COLO668 (cell line): Measurements from ENCODE around the gene TMEM190.

Source experiments
- DNase-seq: peaks from one replicate; lab custom pipeline; 2025; ENCODE audit not compliant: unreplicated experiment; lab: John Stamatoyannopoulos, UW

The TMEM190 gene

DNA sequence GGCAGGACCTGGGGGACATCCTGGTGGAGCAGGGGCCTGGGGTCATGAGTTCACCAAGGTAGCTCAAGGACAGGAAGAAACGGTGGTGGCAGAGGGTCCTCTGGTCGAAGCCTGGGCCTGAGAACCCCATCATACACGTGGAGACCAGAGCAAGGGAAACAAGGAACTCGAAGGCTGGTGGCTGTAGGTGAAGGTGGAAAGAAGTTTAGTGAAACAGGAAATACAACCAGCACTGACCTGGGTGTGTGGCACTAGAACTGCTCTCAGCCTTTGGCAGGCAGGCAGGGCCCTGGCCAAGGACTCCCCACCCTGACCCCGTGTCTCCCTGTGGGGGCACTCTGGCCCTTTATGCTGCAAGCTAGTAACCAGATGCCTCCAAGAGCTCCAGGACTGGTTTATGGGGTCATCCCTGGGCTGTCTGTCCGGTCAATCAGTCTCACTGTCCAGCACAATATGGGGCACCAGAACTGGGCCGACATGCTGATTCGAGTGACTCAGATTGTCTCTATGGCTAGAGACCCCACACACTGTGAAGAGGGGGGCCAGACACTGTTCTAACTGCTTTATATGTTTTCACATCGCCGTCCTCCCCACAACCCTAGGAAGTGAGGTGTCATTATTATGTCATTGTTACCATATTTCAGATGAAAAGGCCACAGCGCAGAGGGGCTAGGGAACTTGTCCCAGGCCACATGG lies 25.9 kb upstream of the TMEM190 start:
- DNase-seq = no peak

DNA sequence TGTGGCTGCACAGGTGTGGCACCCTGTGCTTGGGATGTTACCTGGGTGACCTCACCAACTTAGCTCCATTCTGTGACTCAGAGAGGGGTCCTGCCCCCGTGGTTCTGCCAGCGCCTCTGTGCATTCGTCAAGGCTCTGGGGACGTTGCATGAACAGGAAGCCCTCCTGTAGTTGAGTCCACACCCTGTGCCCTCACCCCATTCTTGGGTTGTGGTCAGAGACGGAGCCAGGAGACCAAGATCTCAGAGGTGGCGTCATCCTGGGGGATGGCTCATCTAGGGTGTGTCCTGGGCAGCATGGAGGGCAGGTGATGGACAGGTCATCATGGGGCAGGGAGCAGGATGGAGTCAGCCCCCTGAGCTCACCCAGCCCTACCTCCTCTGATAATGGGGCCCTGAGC lies 24.6 kb upstream of the TMEM190 start:
- no peak for DNase-seq

DNA sequence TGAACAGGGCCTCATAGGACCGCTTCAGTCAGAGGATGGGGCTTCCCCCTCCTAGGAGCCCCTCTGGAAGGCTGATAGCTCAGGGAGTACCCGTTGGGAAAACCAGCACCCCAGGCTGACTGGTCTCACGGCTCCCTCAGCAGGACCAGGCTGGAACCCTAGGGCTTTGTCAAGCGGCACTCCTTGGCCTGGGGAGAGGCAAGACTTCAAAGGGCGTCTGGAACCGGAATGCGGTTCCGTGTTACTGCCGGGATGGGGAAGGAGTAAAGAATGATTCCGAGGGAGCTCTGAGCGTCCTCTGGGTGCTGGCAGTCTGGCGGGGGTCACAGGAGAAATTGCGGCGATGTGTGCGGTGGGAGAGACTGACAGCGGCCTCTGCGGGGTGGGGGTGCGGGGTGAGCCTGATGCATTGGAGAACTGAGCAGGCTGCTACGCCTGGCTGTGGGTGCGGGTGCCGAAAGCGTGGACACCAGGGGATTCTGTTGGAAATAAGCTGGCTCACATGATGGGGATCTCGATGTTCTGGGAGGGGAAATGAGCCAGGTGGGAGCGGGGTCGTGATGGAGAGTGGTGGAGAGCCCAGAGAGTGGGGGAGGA lies 24.0 kb upstream of the TMEM190 start:
- no peak for DNase-seq

GRCh38 chr19:55353356-55353802 lies 23.2 kb upstream of the TMEM190 start:
- DNase-seq = no peak

- peak; percentile 22 for DNase-seq
Observed at GRCh38 chr19:55353803-55354697, 22.6 kb upstream of the TMEM190 start.

- DNase-seq = no peak
Observed at GRCh38 chr19:55354698-55355212, 21.9 kb upstream of the TMEM190 start, which contains the start of gene COX6B2. TSS of gene COX6B2 (minus strand) at chr19:55354719. CDS start at chr19:55354521, 198 bp downstream.

DNA sequence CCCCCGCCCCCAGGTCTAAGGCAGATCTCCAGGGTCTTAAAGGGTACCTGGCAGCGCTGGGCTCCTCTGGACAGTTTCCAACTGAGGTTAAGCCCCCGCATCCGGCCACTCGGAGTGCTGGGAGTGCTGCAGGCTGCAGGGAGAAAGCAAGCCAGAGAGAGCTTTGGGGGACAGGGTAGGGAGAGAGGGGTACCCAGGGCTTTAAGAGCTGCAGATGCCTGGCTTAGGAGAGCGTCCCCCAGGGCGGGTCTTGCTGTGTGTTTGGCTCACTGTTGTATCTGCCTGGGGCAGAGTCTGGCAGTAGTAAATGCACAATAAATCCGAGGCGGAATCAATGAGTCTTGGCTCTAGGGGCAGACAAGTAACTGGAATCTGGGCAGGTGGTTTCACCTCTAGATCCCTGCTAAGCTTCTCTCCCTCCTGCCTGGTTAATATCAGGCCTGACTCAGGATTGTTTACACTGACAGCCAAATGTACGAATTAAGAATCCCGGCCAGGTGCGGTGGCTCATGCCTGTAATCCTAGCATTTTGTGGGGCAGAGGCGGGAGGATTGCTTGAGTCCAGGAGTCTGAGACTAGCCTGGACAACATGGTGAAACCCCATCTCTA lies 21.3 kb upstream of the TMEM190 start:
- no peak for DNase-seq

- no peak for DNase-seq
Observed at GRCh38 chr19:55358493-55358892, 18.1 kb upstream of the TMEM190 start.

GRCh38 chr19:55358943-55359908 lies 17.4 kb upstream of the TMEM190 start:
- peak; percentile 14 for DNase-seq

DNA sequence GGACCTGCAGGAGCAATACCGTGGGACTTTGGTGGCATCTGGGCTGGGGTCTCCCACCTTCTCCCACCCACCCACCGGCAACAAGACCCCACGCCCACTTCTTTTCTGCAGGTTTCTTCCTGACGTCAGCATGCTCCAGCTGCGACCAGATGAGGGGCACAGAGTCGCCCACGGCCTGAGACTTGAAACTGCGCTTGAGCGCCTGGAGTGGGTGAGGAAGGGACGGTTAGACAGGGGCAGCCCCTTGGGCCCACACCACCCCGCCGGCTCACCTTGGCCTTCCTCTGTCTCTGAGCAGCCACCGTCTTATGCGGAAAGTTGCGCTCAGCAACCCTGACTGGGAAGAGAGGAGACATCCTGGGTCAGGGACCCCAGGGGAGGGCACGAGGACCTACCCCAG lies 15.7 kb upstream of the TMEM190 start:
- no peak for DNase-seq

DNA sequence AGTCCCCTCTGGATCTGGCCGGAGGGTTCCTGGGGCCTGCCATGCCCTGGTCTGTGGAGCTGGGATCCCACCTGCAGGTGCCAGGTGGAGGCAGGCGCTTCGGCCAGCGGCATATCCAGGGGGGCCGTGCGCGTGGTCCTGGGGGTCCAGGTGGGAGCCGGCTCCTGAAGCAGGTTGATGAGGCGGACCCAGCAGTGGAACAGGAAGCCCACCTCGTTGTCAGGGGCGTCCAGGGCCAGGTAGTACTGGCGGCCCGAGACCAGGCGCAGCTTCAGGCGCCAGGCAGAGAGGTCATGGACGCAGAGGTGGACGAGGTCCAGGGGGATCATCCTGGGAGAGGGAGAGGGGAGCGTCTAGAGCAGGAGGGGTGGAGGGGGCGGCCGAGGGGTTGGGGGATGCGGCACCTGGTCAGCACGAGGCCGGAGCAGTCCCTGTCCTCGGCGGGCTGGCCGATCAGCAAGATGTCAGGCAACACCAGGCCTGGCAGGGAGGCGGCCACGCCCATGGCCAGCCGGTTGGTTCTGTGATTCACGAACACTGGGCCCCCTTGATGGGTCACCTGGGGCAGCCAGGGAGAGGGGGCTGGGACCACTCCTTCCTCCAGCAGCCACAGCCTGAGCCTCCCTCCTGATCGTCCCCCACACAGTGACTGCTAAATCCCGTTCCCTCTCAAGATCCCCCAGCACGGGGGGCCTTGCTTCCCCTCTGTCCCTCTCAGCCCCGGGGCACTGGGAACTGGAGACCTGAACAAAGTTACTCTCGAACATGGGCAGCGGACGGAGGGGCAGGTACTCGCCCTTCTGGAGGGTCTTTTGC lies 14.2 kb upstream of the TMEM190 start:
- no peak for DNase-seq

DNA sequence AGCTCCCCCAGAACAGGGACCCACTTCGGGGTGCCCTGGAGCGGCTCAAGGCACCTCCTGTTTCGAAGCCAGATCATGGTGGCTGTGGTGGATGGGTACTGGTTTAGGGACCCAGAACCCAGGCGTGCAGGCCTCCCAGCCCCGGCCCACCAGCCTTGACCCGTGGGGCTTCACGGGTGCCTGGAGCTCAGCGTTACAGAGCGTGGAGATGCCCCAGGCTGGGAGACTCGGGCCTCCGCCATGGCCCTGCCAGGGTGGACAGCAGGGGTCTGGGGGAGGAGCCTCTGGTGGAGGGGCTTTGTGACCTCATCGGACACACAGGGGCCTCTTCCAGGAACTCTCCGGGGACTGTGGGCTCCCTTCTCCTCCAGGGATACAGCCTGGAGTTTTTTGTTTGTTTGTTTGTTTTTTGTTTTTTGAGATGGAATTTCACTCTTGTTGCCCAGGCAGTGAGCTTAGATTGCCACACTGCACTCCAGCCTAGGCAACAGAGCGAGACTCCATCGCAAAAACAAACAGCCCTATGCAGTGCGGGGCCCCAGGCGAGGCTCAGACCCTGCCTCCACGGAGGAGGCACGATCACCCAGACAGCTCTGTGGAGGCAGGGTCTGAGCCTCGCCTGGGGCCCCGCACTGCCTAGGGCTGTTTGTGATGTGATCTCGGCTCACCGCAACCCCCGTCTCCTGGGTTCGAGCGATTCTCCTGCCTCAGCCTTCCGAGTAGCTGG lies 13.5 kb upstream of the TMEM190 start, which contains the start of gene GARIN5B:
Gene GARIN5B (minus strand): TSS at position 271 of the 727 bp plus-strand sequence. CDS start 194 bp downstream, at position 77.
- DNase-seq = no peak

DNA sequence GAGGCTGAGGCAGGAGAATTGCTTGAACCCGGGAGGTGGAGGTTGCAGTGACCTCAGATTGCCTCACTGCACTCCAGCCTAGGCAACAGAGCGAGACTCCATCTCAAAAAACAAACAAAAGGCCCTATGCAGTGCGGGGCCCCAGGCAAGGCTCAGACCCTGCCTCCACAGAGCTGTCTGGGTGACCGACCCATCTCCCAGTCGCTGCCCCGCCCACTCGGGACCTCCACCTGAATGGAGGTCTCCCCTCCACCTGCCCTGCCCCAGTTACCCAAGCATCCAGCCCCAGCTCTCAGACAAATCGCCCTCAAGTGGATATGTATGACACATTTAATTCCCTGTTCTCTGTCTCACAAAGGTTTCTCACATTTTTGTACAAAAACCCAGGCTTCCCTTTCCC lies 11.4 kb upstream of the TMEM190 start:
- DNase-seq = no peak

DNA sequence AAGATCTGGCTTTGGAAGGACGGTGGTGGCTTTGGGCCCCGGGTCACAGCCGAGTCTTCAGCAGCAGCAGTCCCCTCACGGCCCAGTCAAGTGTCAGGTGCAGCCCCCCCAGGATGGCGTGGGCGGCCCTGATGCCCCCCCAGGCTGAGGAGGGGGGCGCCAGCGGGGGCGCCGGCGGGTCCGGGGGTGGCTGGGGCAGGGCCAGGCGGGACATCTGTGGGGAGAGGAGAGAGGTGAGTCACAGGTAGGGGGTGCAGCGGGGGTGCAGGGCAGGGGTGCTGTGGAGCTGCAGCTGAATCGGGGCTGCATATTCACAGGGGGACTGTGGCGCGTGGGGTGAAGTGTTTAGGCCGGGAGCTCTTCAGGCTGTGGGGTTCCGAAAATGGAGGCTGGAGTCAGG lies 10.7 kb upstream of the TMEM190 start:
- no peak for DNase-seq

- no peak for DNase-seq
Observed at GRCh38 chr19:55366790-55367189, 9.8 kb upstream of the TMEM190 start.

GRCh38 chr19:55368106-55368505 lies 8.5 kb upstream of the TMEM190 start:
- DNase-seq = no peak

DNA sequence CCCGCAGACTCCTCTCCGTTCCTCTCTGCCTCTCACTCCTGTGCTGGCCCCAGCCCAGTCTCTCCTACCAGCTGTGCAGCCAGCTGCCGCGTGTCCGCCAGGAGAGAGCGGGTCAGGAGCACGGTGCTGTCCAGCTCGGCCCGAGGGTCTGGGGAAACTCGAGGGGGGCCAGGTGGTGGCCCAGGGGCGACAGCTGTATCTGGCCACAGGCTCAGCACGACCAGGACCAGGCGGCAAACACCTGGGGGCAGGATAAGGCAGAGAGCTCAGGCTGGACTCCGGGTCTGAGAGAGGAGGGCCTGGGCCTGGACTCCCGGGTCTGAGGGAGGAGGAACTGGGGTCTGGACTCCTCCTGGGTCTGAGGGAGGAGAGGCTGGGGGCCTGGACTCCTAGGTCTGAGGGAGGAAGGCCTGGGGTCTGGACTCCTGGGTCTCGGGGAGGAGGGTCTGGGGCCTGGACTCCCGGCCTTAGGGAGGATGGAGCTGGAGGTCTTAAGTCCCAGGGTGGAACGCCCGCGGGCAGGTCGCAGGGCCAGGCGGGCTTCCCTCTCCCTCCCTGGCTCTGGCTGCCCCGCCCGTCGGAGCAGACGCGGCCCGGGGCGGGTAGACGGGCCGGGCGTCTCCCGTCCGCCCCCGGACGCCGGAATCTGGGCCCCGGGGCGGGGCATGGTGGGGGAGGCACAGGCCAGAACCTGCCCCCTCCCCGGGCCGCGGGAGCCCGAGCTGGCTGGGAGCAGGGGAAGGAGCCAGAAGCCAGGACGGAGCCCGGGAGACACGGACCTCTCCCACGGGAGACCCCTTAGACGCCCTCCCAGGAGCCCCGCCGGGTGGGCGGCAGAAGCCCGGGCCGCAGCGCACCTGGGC lies 7.7 kb upstream of the TMEM190 start:
- DNase-seq = peak; percentile 10
